Endodermal cell (in vitro differentiated cells): Measurements from ENCODE around the gene AHRR. TPM values are rescaled to one million over a fixed set of nuclear protein-coding genes. Genes with fewer than 3 reads are reported as not detected.

Source experiments
- DNase-seq: peaks from one replicate; pipeline ENCODE4 v3.0.0-alpha.2; 2017
- H3K27ac ChIP-seq: 2 replicates; pipeline ENCODE4 v1.5.1; 2013; ENCODE audit warnings: mild to moderate bottlenecking, low read depth, low read length, moderate library complexity
- H3K27me3 ChIP-seq: 2 replicates; pipeline ENCODE4 v1.6.1; 2013; ENCODE audit warnings: mild to moderate bottlenecking, low read length, moderate library complexity; ENCODE audit not compliant: insufficient read depth, control insufficient read depth, poor library complexity, severe bottlenecking
- H3K36me3 ChIP-seq: 2 replicates; pipeline ENCODE4 v1.7.0; 2013; ENCODE audit warnings: mild to moderate bottlenecking, low read length, moderate library complexity; ENCODE audit not compliant: control insufficient read depth, insufficient read depth
- H3K4me1 ChIP-seq: one replicate; pipeline ENCODE4 v1.7.0; 2013; ENCODE audit warnings: low read length; ENCODE audit not compliant: control insufficient read depth, insufficient read depth
- H3K4me3 ChIP-seq: 2 replicates; pipeline ENCODE4 v1.5.1; 2013; ENCODE audit warnings: mild to moderate bottlenecking, low read length, moderate library complexity
- H3K9ac ChIP-seq: 2 replicates; pipeline ENCODE4 v1.6.1; 2013; ENCODE audit warnings: mild to moderate bottlenecking, low read length, moderate library complexity; ENCODE audit not compliant: poor library complexity, severe bottlenecking; ENCODE audit errors: extremely low read depth
- H3K9me3 ChIP-seq: 2 replicates; pipeline ENCODE4 v1.6.1; 2013; ENCODE audit warnings: mild to moderate bottlenecking, low read length, moderate library complexity; ENCODE audit not compliant: control insufficient read depth
- H3K27ac Mint-ChIP-seq: 2 replicates; pipeline ENCODE4 v1.8.0; 2020; ENCODE audit warnings: mixed read lengths
- H3K27me3 Mint-ChIP-seq: 2 replicates; pipeline ENCODE4 v1.8.0; 2021; ENCODE audit warnings: mild to moderate bottlenecking, mixed read lengths; ENCODE audit not compliant: insufficient read depth
- H3K36me3 Mint-ChIP-seq: 2 replicates; pipeline ENCODE4 v1.8.0; 2020; ENCODE audit warnings: low read depth, mixed read lengths
- H3K4me1 Mint-ChIP-seq: 2 replicates; pipeline ENCODE4 v1.8.0; 2020; ENCODE audit warnings: mixed read lengths
- H3K4me3 Mint-ChIP-seq: 2 replicates; pipeline ENCODE4 v1.8.0; 2020; ENCODE audit warnings: mild to moderate bottlenecking, moderate library complexity, mixed read lengths
- H3K9me3 Mint-ChIP-seq: 2 replicates; pipeline ENCODE4 v1.8.0; 2020; ENCODE audit warnings: mild to moderate bottlenecking, mixed read lengths
- CTCF ChIP-seq: fragments of 200-600 bp; sonication (generic); conservative IDR thresholded peaks from 2 replicates; pipeline ENCODE4 v1.5.0; 2021; ENCODE audit warnings: antibody characterized with exemption, mild to moderate bottlenecking
- WGBS, 2 experiments: methylation state at CpG; one replicate each; pipeline versions ENCODE4 v1.1.5 to v1.1.7; 2013; ENCODE audit warnings: missing lambda C conversion rate in 2 of 2, mixed read lengths in 1 of 2; ENCODE audit not compliant: insufficient coverage in 1 of 2, insufficient read length in 1 of 2; 5-methylcytosine and 5-hydroxymethylcytosine counted together
- total RNA-seq, 2 donors: library from RNA; stranded (reverse); fragmentation: NEBNext Ultra II Directional in 1 of 2; extraction: Animal tissue kit (Norgen Biotek cat#: 25700) in 1 of 2; gene quantifications; 2 replicates in 1 of 2; 3 replicates in 1 of 2; pipeline ENCODE4 v1.2.1, GENCODE V29; 2021

The AHRR gene
- total RNA-seq, 2 donors from 2014 or later, result 1.4 to 2.0 TPM

GRCh38 chr5:415928-416635 is 94.6 kb downstream of the AHRR start:
- H3K27me3 ChIP-seq, result no peaks in the 10 kb centered on the region
- peak overlapping the region; percentile 37 for H3K27ac Mint-ChIP-seq
- H3K4me3 Mint-ChIP-seq, result no peak overlapping the region
- peak; percentile 68 for DNase-seq
- H3K4me3 ChIP-seq, result no peak overlapping the region
- H3K4me1 Mint-ChIP-seq, result peaks cover 16% of the 10 kb centered on the region
- peak overlapping the region; percentile 95 for H3K27ac ChIP-seq
- no peak overlapping the region for H3K9ac ChIP-seq
- no peaks in the 10 kb centered on the region for H3K27me3 Mint-ChIP-seq
- TF ChIP-seq CTCF, result no peak
- H3K36me3 Mint-ChIP-seq, result no peaks in the 10 kb centered on the region
- H3K36me3 ChIP-seq, result no peaks in the 10 kb centered on the region
- peaks cover 8% of the 10 kb centered on the region for H3K4me1 ChIP-seq
- H3K9me3 Mint-ChIP-seq, result no peaks in the 10 kb centered on the region
- H3K9me3 ChIP-seq, result no peaks in the 10 kb centered on the region
- WGBS, 2 experiments, result 87 to 89% methylated on average over 19 to 24 of the region's 24 CpGs

GRCh38 chr5:416636-416960 is 95.1 kb downstream of the AHRR start:
- DNase-seq, result peak; percentile 35
- TF ChIP-seq CTCF, result no peak
- WGBS, 2 experiments, result 97% methylated on average over 12 to 14 of the region's 14 CpGs
- H3K4me3 ChIP-seq, result no peak overlapping the region
- no peak overlapping the region for H3K4me3 Mint-ChIP-seq
- no peak overlapping the region for H3K27ac Mint-ChIP-seq
- H3K36me3 Mint-ChIP-seq, result no peaks in the 10 kb centered on the region
- no peaks in the 10 kb centered on the region for H3K27me3 Mint-ChIP-seq
- H3K27ac ChIP-seq, result peak overlapping the region; percentile 47
- no peaks in the 10 kb centered on the region for H3K9me3 ChIP-seq
- H3K36me3 ChIP-seq, result no peaks in the 10 kb centered on the region
- no peaks in the 10 kb centered on the region for H3K27me3 ChIP-seq
- H3K4me1 ChIP-seq, result peaks cover 8% of the 10 kb centered on the region
- peaks cover 16% of the 10 kb centered on the region for H3K4me1 Mint-ChIP-seq
- H3K9me3 Mint-ChIP-seq, result no peaks in the 10 kb centered on the region
- no peak overlapping the region for H3K9ac ChIP-seq

- Mint-ChIP-seq H3K27ac (no peak overlapping the region), H3K9me3 (no peaks in the 10 kb centered on the region), H3K4me3 (no peak overlapping the region), H3K36me3 (no peaks in the 10 kb centered on the region), H3K27me3 (no peaks in the 10 kb centered on the region), H3K4me1 (peaks cover 12% of the 10 kb centered on the region)
- H3K9me3 ChIP-seq, result no peaks in the 10 kb centered on the region
- DNase-seq, result peak; percentile 25
- TF ChIP-seq CTCF, result no peak
- H3K36me3 ChIP-seq, result no peaks in the 10 kb centered on the region
- H3K9ac ChIP-seq, result no peak overlapping the region
- no peaks in the 10 kb centered on the region for H3K27me3 ChIP-seq
- WGBS, 2 experiments, result 91 to 93% methylated on average over 13 to 14 of the region's 14 CpGs
- peak overlapping the region; percentile 80 for H3K27ac ChIP-seq
- H3K4me3 ChIP-seq, result no peak overlapping the region
- H3K4me1 ChIP-seq, result peaks cover 8% of the 10 kb centered on the region
Measured at GRCh38 chr5:417301-418161, 96.0 kb downstream of the AHRR start.
